Measurements from ENCODE around the gene PITPNB.
A peak's percentile ranks its signal among the peaks of the same experiment; 100 is the strongest.

PITPNB gene

GRCh38 chr22:27827604-27828587 lies 91.2 kb downstream of the PITPNB start:
- no peak for DNase-seq

- DNase-seq: no peak
Observed at GRCh38 chr22:27825174-27825573, 93.9 kb downstream of the PITPNB start.

GRCh38 chr22:27823221-27823620 lies 95.8 kb downstream of the PITPNB start:
- DNase-seq: no peak

- no peak for DNase-seq
Observed at GRCh38 chr22:27820896-27821866, 97.9 kb downstream of the PITPNB start.

GRCh38 chr22:27816552-27816951 lies 102.5 kb downstream of the PITPNB start:
- DNase-seq: no peak

- no peak for DNase-seq
Observed at GRCh38 chr22:27815826-27816530, 103.1 kb downstream of the PITPNB start.

- DNase-seq: no peak
Observed at GRCh38 chr22:27814993-27815392, 104.1 kb downstream of the PITPNB start.

- DNase-seq: no peak
Observed at GRCh38 chr22:27811778-27812177, 107.3 kb downstream of the PITPNB start.

GRCh38 chr22:27810609-27811151 lies 108.4 kb downstream of the PITPNB start:
- DNase-seq: no peak

- no peak for DNase-seq
Observed at GRCh38 chr22:27809700-27810608, 109.1 kb downstream of the PITPNB start.

GRCh38 chr22:27809226-27809603 lies 109.8 kb downstream of the PITPNB start:
- no peak for DNase-seq

- DNase-seq: no peak
Observed at GRCh38 chr22:27808451-27809225, 110.4 kb downstream of the PITPNB start.

GRCh38 chr22:27805841-27806240 lies 113.2 kb downstream of the PITPNB start:
- DNase-seq: no peak

GRCh38 chr22:27804470-27805297 lies 114.4 kb downstream of the PITPNB start:
- DNase-seq: peak; percentile 39

GRCh38 chr22:27803841-27804415 lies 115.1 kb downstream of the PITPNB start:
- no peak for DNase-seq

GRCh38 chr22:27802346-27803073 lies 116.5 kb downstream of the PITPNB start:
- DNase-seq: no peak

Measured in DMS153 (cell line).